K562 (cell line): ENCODE data around the gene C14orf180. TPM values are rescaled to one million over a fixed set of nuclear protein-coding genes. Genes with fewer than 3 reads are reported as not detected.

Source experiments
- ATAC-seq: fragments of 200-7000 bp; cut with Tn5 transposase; 3 replicates; pipeline ENCODE4 v1.9.1; 2020; ENCODE audit warnings: moderate library complexity
- BruUV-seq: library from RNA; stranded (reverse); fragments of 400-500 nt; replicated peaks from 2 replicates; lab custom pipeline; 2021; lab: Mats Ljungman, UMichigan
- CTCF ChIA-PET: fragments of 300-600 bp; formaldehyde crosslinking; extraction: SDS; loops from one replicate; lab custom pipeline; 2021; ENCODE audit warnings: low intra/inter-chr PET ratio; lab: Yijun Ruan, JAX
- POLR2A ChIA-PET: fragments of 300-600, 350-650 bp; sonication (Branson Sonifier 250); formaldehyde crosslinking; extraction: SDS; loops from one replicate; lab custom pipeline; 2021; ENCODE audit warnings: antibody characterized with exemption, inconsistent platforms; lab: Yijun Ruan, JAX
- DNase-seq, 4 experiments: peaks; one replicate each; pipeline versions ENCODE4 v3.0.0 to v3.0.0-alpha.2; 2011 to 2018; ENCODE audit warnings: low spot score in 3 of 4, mixed read lengths in 3 of 4; ENCODE audit errors: extremely low read depth in 1 of 4
- FAIRE-seq: peaks from 2 replicates; lab custom pipeline; 2011; peaks lifted over from hg19 to GRCh38; lab: Jason Lieb, UNC
- H2AFZ ChIP-seq: 2 replicates; pipeline ENCODE4 v1.6.0; 2011; ENCODE audit warnings: low read depth, low read length, control low read depth, inconsistent platforms
- H3K27ac ChIP-seq: fragments of 200-600 bp; 3 replicates; pipeline ENCODE4 v1.8.0; 2011; ENCODE audit warnings: low read depth, mild to moderate bottlenecking, control low read depth, inconsistent platforms, low read length, moderate library complexity, mixed read lengths; ENCODE audit errors: extremely low read depth
- H3K27me3 ChIP-seq, 2 experiments: fragments of 300-600 bp in 1 of 2; 2 replicates in 1 of 2; 3 replicates in 1 of 2; pipeline versions ENCODE4 v1.6.0 to v1.8.0; 2011; ENCODE audit warnings: inconsistent platforms in 2 of 2, low read length in 2 of 2, mild to moderate bottlenecking in 1 of 2, mixed read lengths in 1 of 2, moderate library complexity in 1 of 2; ENCODE audit not compliant: control insufficient read depth in 2 of 2, insufficient read depth in 2 of 2
- H3K36me3 ChIP-seq: fragments of 300-600 bp; 3 replicates; pipeline ENCODE4 v1.8.0; 2011; ENCODE audit warnings: mild to moderate bottlenecking, low read length, inconsistent platforms; ENCODE audit not compliant: control insufficient read depth, insufficient read depth
- H3K4me1 ChIP-seq, 2 experiments: fragments of 200-600 bp in 1 of 2; replicated peaks in 1 of 2; 2 replicates in 1 of 2; 3 replicates in 1 of 2; pipeline versions ENCODE4 v1.5.1 to v1.8.0; 2011; ENCODE audit warnings: inconsistent platforms in 2 of 2, low read length in 2 of 2, mild to moderate bottlenecking in 1 of 2, mixed read lengths in 1 of 2, moderate library complexity in 1 of 2; ENCODE audit not compliant: control insufficient read depth in 2 of 2, insufficient read depth in 2 of 2
- H3K4me2 ChIP-seq: 2 replicates; pipeline ENCODE4 v1.6.1; 2011; ENCODE audit warnings: low read length, control low read depth, inconsistent platforms, mixed read lengths; ENCODE audit not compliant: insufficient read depth
- H3K4me3 ChIP-seq: fragments of 200-600 bp; sonication (generic), shearing (Covaris generic); 2 replicates; pipeline ENCODE4 v1.5.1; 2016; ENCODE audit warnings: control low read depth, inconsistent platforms
- H3K79me2 ChIP-seq: fragments of 200-600 bp; 3 replicates; pipeline ENCODE4 v1.8.0; 2011; ENCODE audit warnings: low read length, inconsistent platforms; ENCODE audit not compliant: control insufficient read depth, insufficient read depth
- H3K9ac ChIP-seq, 2 experiments: 2 replicates each; pipeline versions ENCODE4 v1.6.0 to v1.6.1; 2011; ENCODE audit warnings: low read depth in 2 of 2, low read length in 2 of 2, control low read depth in 1 of 2, inconsistent platforms in 1 of 2, mild to moderate bottlenecking in 1 of 2, mixed read lengths in 1 of 2; ENCODE audit not compliant: insufficient read depth in 1 of 2
- H3K9me1 ChIP-seq: one replicate; pipeline ENCODE4 v1.6.0; 2011; ENCODE audit warnings: inconsistent platforms, mild to moderate bottlenecking, low read length, moderate library complexity; ENCODE audit not compliant: control insufficient read depth, insufficient read depth
- H3K9me3 ChIP-seq: replicated peaks from 2 replicates; pipeline ENCODE4 v1.5.1; 2011; ENCODE audit warnings: low read depth, low read length, inconsistent platforms; ENCODE audit not compliant: control insufficient read depth, insufficient read depth
- H4K20me1 ChIP-seq: replicated peaks from 2 replicates; pipeline ENCODE4 v1.6.1; 2011; ENCODE audit warnings: low read length, inconsistent platforms, mixed read lengths; ENCODE audit not compliant: control insufficient read depth, insufficient read depth
- CBX3 ChIP-seq, 2 experiments: IDR thresholded peaks; 1 replicate in 1 of 2; 2 replicates in 1 of 2; pipeline ENCODE4 v1.6.1; 2012; ENCODE audit warnings: inconsistent platforms in 2 of 2, low read length in 2 of 2, borderline replicate concordance in 1 of 2, control low read depth in 1 of 2
- CEBPB ChIP-seq: fragments of 450-650 bp; IDR thresholded peaks from 2 replicates; pipeline ENCODE4 v1.6.1; 2016; ENCODE audit warnings: missing genetic modification characterization, missing compliant biosample characterization
- CSDE1 ChIP-seq, 2 experiments: fragments of 450-650 bp; IDR thresholded peaks; 2 replicates each; pipeline ENCODE4 v1.6.1; 2016; ENCODE audit warnings: mild to moderate bottlenecking in 1 of 2
- DNMT1 ChIP-seq: fragments of 450-650 bp; IDR thresholded peaks from 2 replicates; pipeline ENCODE4 v1.6.1; 2016; ENCODE audit warnings: antibody characterized with exemption, mild to moderate bottlenecking
- E2F8 ChIP-seq: fragments of 450-650 bp; IDR thresholded peaks from 2 replicates; pipeline ENCODE4 v1.7.1; 2018; ENCODE audit warnings: mild to moderate bottlenecking, low read depth; ENCODE audit not compliant: partially characterized antibody
- ESRRB ChIP-seq: fragments of 250-450 bp; sonication (Bioruptor Pico); IDR thresholded peaks from 2 replicates; pipeline ENCODE4 v1.5.0; 2020; ENCODE audit warnings: mild to moderate bottlenecking, moderate library complexity, borderline replicate concordance
- FOSL1 ChIP-seq: fragments of 200-800 bp; sonication (Bioruptor generic); conservative IDR thresholded peaks from 2 replicates; pipeline ENCODE4 v1.6.1; 2016; ENCODE audit warnings: missing genetic modification characterization, missing compliant biosample characterization
- HMG20B ChIP-seq: fragments of 250-450 bp; sonication (Bioruptor Pico); IDR thresholded peaks from 2 replicates; pipeline ENCODE4 v1.5.0; 2021; ENCODE audit warnings: mild to moderate bottlenecking
- JUND ChIP-seq, 2 experiments: IDR thresholded peaks; 2 replicates in 1 of 2; 3 replicates in 1 of 2; pipeline ENCODE4 v1.6.1; 2011; ENCODE audit warnings: borderline replicate concordance in 2 of 2, low read depth in 2 of 2, low read length in 2 of 2, improper control_type of control experiment in 1 of 2, missing biosample characterization in 1 of 2, missing genetic modification characterization in 1 of 2, missing genetic modification reagents in 1 of 2
- MXD1 ChIP-seq: fragments of 250-450 bp; sonication (Bioruptor Pico); IDR thresholded peaks from 2 replicates; pipeline ENCODE4 v1.8.0; 2021; ENCODE audit warnings: borderline replicate concordance, mild to moderate bottlenecking, moderate library complexity; ENCODE audit not compliant: poor library complexity, severe bottlenecking
- NFE2L1 ChIP-seq: fragments of 450-650 bp; IDR thresholded peaks from 2 replicates; pipeline ENCODE4 v1.6.1; 2016; ENCODE audit warnings: missing genetic modification characterization, low read depth, mild to moderate bottlenecking, missing compliant biosample characterization, moderate library complexity, borderline replicate concordance
- RBM34 ChIP-seq: fragments of 200-400 bp; formaldehyde crosslinking; IDR thresholded peaks from 2 replicates; pipeline ENCODE4 v1.6.1; 2018; ENCODE audit warnings: low read length, borderline replicate concordance; ENCODE audit not compliant: insufficient read depth
- RNF2 ChIP-seq: sonication (generic); IDR thresholded peaks from 2 replicates; pipeline ENCODE4 v1.6.1; 2016
- SLC30A9 ChIP-seq: fragments of 250-450 bp; sonication (Bioruptor Pico); IDR thresholded peaks from 2 replicates; pipeline ENCODE4 v1.8.0; 2022; ENCODE audit warnings: mild to moderate bottlenecking, moderate library complexity
- TEAD2 ChIP-seq: fragments of 450-650 bp; IDR thresholded peaks from 2 replicates; pipeline ENCODE4 v1.6.1; 2016; ENCODE audit warnings: missing genetic modification characterization, control low read depth, missing compliant biosample characterization
- ZBTB49 ChIP-seq: sonication (generic); formaldehyde crosslinking; IDR thresholded peaks from 2 replicates; pipeline ENCODE4 v1.8.0; 2022; ENCODE audit warnings: missing genetic modification reagents, mild to moderate bottlenecking, borderline replicate concordance
- WGBS: fragments of 100-300 bp; shearing (Covaris generic); methylation state at CpG from one replicate; pipeline ENCODE4 v1.1.6; 2016; ENCODE audit warnings: low coverage, mixed read lengths; ENCODE audit not compliant: insufficient coverage; ENCODE audit errors: missing lambda C conversion rate; 5-methylcytosine and 5-hydroxymethylcytosine counted together
- in situ Hi-C: fragments of 300-500 bp; cut with MboI; formaldehyde crosslinking; loops from 4 replicates; pipeline ENCODE4 v1.15.0; 2018; ENCODE audit warnings: inconsistent platforms, mixed read lengths
- intact Hi-C: fragments of 100-400 bp; cut with micrococcal nuclease; formaldehyde crosslinking; loops from 2 replicates; pipeline ENCODE4 v1.14.2; 2022
- polyA plus RNA-seq, 8 experiments: library from polyadenylated mRNA; depleted of rRNA in 4 of 8; stranded (reverse) in 5 of 8; unstranded in 3 of 8; fragments of >200 nt; fragmentation: Nextera tagmentation in 2 of 8; fragmentation: Illumina TruSeq in 1 of 8; extraction: Ambion mirVana in 2 of 8; extraction: Trizol in 1 of 8; gene quantifications; 2 replicates each; pipeline versions ENCODE4 v1.2.1 to v1.2.3, GENCODE V29; 2011 to 2014; ENCODE audit warnings: inconsistent platforms in 1 of 8, missing spikeins in 1 of 8
- total RNA-seq, 7 experiments: library from RNA; depleted of rRNA in 6 of 7; stranded (reverse); fragments of >200 nt in 6 of 7; fragmentation: Illumina TruSeq in 2 of 7; extraction: Trizol in 2 of 7; gene quantifications; 2 replicates each; pipeline versions ENCODE4 v1.2.1 to v1.2.3, GENCODE V29; 2011 to 2021; ENCODE audit warnings: low replicate concordance in 1 of 7

Gene C14orf180
- total and polyA plus RNA-seq, 9 of the 15 experiments (the other 6 are each of a cell fraction or from before 2014, with no cell fraction given), result not detected

- TF ChIP-seq JUND (IDR thresholded peaks at IDR 0.05; ENCODE audit: borderline replicate concordance, low read depth, low read length), result 0 out of 2 replicates have a peak, but pooled peaks have one; percentile 12
- TF ChIP-seq JUND (tag; IDR thresholded peaks at IDR 0.05; ENCODE audit: borderline replicate concordance, low read depth, low read length), result no peak
- no peak for TF ChIP-seq CBX3 (IDR thresholded peaks at IDR 0.05; ENCODE audit: borderline replicate concordance in 1 of 2, low read length in 2 of 2)
- TF ChIP-seq NFE2L1 (tag), result no peak
- no peak for TF ChIP-seq CSDE1 (IDR thresholded peaks at IDR 0.05)
- TF ChIP-seq MXD1 (CRISPR knock-in tag), result no peak
- peak; percentile 53 for TF ChIP-seq FOSL1 (tag)
Observed at GRCh38 chr14:104637546-104638003, 58.0 kb downstream of the C14orf180 start (continued).

GRCh38 chr14:104638190-104638589 lies 58.6 kb downstream of the C14orf180 start:
- Histone ChIP-seq H3K4me2 (no peak overlapping the region), H3K9ac (no peak overlapping the region), H3K36me3 (no peaks in the 10 kb centered on the region), H3K9me1 (no peaks in the 10 kb centered on the region), H3K9me3 (no peaks in the 10 kb centered on the region), H3K27ac (no peak overlapping the region), H3K27me3 (peaks cover 0 to 44% of the 10 kb centered on the region in 2 experiments; a peak in 2 of 5 replicates), H3K79me2 (no peaks in the 10 kb centered on the region), H3K4me1 (peaks cover 0 to 37% of the 10 kb centered on the region in 2 experiments; a peak in 2 of 5 replicates), H3K4me3 (no peak overlapping the region), H4K20me1 (0 out of 2 replicates have a peak, but pooled peaks cover 3% of the 10 kb centered on the region), H2AFZ (no peak overlapping the region)
- FAIRE-seq (no peak), DNase-seq (no peak), ATAC-seq (no peak)
- intact Hi-C loops, result no loop called here
- no TSS peak for BruUV-seq
- 0% methylated on average over 12 of the region's 12 CpGs for WGBS
- in situ Hi-C loops, result no loop called here
- ChIA-PET CTCF (no interaction called here), POLR2A (no interaction called here)
- TF ChIP-seq TEAD2 (tag) (no peak), HMG20B (CRISPR knock-in tag) (no peak), ESRRB (no peak), RNF2 (no peak), RBM34 (no peak), CEBPB (tag) (no peak), SLC30A9 (CRISPR knock-in tag) (no peak), ZBTB49 (CRISPR knock-in tag) (no peak), E2F8 (no peak), DNMT1 (no peak)
